Amniotic stem cell (primary cell): ENCODE data around the gene KCNA1.

Source experiments
- DNase-seq: peaks from one replicate; lab custom pipeline; 2025; lab: John Stamatoyannopoulos, UW

Gene KCNA1

GRCh38 chr12:4911316-4911994 is 1.8 kb downstream of the KCNA1 start:
- no peak for DNase-seq

DNA sequence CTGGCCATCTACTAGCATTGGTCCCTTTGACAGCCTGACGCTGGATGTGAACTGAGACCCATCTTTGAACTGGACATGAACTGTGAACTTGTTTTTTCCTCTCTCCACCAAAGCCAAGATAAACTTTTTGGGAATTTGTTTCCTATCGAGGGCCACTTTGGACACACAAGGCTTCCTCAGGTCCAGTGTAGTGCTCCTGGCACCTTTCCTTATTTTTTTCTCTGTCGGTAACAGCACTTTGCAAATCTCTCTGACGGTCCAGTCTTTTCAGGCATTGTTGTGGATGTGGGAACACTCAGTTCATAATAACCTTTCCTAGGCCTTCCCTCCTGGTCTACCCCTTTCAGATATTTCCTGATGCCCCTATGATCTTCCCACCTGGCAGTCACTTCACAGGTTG is 5.0 kb downstream of the KCNA1 start:
- no peak for DNase-seq

DNA sequence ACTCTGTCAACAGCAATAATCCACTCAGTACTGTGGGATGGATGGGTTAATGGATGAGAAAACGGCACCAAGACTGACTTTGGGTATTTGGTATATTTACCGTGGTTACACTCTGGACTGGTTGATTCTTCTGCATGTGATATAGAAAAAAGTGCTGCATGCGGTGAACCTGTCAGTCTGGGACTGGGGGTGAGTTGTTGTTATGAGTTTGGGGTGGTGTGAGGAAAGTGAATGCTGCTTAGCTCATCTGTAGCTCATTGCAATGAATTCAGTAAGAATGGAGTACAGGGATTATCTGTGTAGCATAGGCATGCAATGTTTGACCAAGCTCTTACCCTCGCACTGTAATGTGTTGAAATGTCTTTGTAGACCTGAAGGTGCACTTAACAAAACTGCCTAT is 6.0 kb downstream of the KCNA1 start:
- DNase-seq, result no peak

DNA sequence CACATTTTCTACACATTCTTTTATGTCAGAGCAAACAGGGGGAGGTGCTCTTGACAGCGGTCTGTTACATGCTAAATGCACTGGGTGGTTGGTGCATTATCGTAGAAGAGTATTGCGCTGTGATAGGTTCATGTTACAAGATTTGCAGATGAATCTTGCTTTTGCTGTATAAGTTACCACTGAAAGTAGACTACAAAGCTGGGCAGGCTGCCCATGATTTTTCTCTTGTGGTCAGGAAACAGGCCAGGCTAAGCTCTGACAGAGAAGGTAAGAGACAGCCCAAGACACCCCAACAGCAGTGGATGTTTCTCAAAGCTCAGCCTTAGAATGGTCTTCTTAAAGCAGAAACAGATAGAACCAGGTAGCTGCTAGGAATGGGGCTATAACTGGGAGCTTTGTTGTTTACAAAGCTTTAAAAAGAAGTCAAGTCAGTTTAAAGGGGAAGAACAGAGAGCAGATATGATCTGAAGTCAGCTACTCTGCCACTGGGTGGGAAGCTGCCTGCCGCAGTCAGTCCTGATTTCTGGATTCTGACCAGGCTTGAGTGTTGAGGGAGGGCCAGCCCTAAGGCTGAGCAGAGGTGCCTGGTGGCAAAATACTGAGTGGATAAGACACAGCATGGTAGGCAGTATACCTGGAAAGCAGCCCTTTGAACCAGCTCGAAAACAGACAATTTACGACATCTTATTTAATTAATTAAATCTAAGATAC is 9.4 kb downstream of the KCNA1 start:
- DNase-seq, result no peak

- DNase-seq, result no peak
Observed at GRCh38 chr12:4932576-4932975, 22.9 kb downstream of the KCNA1 start.

DNA sequence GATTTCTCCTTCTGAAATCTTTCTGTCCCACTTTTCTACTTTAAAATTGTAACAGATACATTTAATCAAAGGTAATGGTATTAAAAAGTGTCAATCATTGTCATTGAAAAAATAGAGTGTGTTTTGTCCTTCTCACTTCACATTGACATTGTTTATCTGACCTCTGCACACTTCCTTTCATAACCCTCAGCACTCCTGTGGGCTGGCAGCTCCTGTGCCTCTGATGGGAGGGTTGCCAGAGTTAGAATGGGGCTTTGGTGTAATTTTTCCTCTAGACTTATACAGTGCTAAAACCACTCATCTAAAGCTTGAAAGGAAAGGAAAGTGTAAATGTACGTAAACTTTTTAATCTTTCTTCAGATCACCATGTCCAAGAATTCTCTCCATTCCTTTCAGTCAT is 23.7 kb downstream of the KCNA1 start:
- DNase-seq, result no peak

GRCh38 chr12:4934407-4935035 is 24.8 kb downstream of the KCNA1 start:
- DNase-seq, result no peak

GRCh38 chr12:4938900-4939299 is 29.2 kb downstream of the KCNA1 start:
- DNase-seq, result no peak

- no peak for DNase-seq
Observed at GRCh38 chr12:4939418-4940023, 29.8 kb downstream of the KCNA1 start.

GRCh38 chr12:4943067-4943937 is 33.6 kb downstream of the KCNA1 start:
- DNase-seq, result no peak

- no peak for DNase-seq
Observed at GRCh38 chr12:4943938-4944284, 34.2 kb downstream of the KCNA1 start.

DNA sequence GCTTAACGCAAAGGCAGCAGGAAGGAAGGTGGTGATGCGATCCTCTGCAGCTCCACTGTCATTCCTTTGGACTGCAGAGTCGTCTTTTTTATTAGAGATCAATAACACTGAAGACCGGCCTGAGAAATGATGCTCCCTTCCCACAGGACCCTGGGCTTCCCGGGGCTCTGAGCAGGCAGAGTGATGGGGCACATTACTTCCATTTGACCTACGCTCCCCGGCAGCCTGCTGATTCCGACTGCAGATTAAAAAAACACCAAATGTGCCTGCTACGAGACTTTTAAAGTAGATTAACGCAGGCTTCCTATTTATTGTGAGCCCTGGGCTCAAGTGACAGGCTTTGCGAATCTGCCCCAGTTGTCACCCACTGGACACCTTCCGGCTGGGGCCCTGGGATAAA is 37.5 kb downstream of the KCNA1 start:
- DNase-seq, result no peak

DNA sequence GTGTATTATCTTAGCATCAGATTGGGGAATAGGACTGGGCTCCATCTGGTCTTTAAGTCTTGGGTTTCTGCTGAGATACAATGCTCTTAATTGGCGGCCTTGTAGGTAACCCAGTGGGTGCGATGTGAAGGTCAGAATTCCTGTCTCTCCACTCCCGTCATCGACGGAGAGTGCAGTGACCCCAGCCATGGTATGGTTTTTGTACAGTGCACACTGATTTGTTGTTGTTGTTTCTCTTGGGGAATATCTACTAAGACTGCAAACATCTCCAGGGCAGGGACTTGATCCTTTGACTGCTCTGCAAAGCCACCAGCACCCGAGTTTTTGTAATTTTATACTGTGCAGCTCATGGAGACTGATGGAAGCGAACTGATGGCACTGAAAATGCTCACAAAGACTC is 41.4 kb downstream of the KCNA1 start:
- DNase-seq, result no peak

DNA sequence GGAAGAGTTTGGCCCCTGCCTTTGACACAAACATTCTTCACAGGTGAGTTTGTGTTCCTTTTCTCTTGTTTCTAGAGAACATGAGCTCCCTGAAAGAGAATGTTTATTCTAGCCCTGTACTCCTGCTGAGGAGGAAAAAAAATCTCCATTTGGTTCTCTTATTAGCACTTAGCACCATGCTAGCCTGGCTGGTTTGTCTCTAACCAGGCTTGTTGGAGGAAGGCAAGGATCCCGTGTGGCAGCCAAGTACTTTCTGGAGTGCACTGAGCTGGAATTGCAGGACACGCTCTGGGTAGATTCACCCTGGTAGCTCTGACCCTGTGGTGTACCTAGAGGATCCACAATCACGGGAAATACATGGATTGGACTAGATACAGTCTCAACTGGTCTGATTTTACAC is 41.9 kb downstream of the KCNA1 start:
- DNase-seq, result no peak

- no peak for DNase-seq
Observed at GRCh38 chr12:4954621-4955354, 45.1 kb downstream of the KCNA1 start.

DNA sequence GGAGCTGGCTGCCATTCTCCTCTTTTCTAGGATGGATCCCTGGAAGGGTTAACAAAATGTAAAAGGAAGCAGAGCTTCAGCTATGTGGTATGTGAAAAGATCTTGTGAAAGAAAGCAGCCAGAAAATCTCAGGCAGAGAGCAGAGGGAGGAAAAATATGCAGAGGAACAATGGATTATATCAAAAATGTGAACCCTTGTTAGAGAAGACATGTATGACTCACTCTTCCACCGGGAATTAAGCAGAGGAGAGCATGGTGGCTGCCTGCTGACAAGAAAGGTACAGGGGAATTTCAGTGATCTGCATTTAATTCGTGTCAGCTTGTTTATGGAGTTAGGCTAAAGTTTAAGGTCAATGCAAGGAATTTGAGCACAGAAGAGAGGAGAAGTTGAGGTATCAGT is 46.3 kb downstream of the KCNA1 start:
- DNase-seq, result peak; percentile 12

DNA sequence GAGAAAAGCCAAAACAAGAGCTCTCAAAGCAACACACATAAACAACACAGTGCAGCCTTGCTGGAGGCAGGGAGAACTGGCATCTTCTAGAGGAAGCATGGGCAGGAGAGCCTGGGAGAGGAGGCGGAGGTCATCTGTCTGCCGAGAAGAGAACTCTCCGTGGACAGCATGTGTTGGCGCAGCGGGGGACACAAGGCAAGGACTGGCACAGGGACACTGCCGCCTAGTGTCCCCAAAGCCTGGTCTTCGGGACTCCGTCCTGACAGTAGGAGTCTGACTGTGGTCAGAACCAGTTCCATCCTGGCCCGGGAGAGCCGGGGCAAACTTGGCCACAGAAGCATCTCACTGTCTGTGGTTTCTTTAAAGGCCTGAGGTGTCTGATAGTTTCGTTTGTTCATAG is 47.3 kb downstream of the KCNA1 start:
- no peak for DNase-seq

DNA sequence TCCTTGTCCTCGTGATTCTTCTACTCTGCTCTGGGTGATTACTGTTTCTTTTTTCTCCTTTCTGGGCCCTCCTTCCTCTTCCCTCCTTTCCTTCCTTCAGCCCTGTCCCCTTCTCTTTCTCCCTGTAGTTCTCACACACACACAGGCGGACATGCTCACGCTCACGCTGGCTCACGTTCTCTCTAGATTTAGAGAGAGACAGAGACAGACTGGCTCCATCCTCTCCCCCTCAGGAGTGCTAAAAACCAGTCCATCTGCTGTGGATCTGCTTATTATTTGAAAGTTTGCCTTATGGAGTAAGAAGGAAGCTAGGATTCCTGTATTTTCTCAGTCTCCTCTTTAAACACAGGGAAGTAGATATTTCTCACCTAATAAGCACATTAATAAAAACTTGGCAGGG is 48.1 kb downstream of the KCNA1 start:
- no peak for DNase-seq

GRCh38 chr12:4958697-4959375 is 49.1 kb downstream of the KCNA1 start:
- DNase-seq, result peak; percentile 11

DNA sequence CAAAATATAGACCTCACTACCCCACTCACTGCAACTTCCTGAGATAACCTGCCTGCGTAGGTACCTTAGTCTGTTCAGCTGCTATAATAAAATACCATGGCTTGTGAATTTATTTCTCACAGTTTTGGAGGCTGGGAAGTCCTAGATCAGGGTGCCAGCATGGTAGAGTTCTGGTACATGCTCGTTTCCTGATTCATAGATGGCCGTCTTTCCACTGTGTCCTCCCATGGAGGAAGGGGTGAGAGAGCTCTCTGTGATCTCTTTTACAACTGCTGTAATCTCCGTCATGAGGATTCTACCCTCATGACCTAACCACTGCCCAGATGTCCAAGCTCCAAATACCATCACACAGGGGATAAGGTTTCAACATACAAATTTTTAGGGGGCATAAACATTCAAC is 49.7 kb downstream of the KCNA1 start:
- DNase-seq, result no peak

DNA sequence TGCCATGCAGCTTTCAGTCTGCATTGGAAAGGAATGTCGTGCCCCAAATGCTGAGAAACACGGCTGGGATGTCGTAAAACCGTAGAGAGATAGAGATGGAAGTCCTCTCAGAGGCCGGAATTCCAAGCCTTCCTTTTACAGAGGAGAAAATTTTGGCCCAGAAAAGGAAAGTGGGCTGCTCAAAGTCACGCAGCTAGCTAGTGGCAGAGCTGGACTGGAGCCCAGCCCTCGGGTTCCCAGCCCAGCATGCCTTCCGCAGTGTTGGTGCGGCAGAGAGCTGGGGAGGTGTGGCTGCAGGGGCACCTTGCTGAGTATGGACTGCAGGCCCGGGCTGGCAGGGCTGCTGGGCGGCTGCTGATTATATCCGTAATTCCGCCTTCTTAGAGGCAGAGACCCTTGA is 50.3 kb downstream of the KCNA1 start:
- DNase-seq, result no peak
